Natural killer cell (primary cell): ENCODE measurements around the gene SLC25A47. TPM values are rescaled to one million over a fixed set of nuclear protein-coding genes. Genes with fewer than 3 reads are reported as not detected.
A peak's percentile ranks its signal among the peaks of the same experiment; 100 is the strongest.

Experiments
- ATAC-seq, 3 donors: fragments of 150-1000 bp in 2 of 3; fragments of 200-7000 bp in 1 of 3; cut with Tn5 transposase; 1 replicate in 1 of 3; 2 replicates in 2 of 3; pipeline ENCODE4 v1.10.0; 2021; ENCODE audit warnings: mild to moderate bottlenecking in 2 of 3, moderate library complexity in 2 of 3
- DNase-seq, 2 donors: peaks; one replicate each; pipeline versions ENCODE4 v3.0.0 to v3.0.0-alpha.2; 2013 to 2021; ENCODE audit warnings: mixed read lengths in 1 of 2
- H3K27ac ChIP-seq: one replicate; pipeline ENCODE4 v1.5.1; 2013; ENCODE audit warnings: mild to moderate bottlenecking, low read length
- H3K27me3 ChIP-seq: one replicate; pipeline ENCODE4 v1.6.1; 2013; ENCODE audit warnings: low read length; ENCODE audit not compliant: control insufficient read depth, insufficient read depth
- H3K36me3 ChIP-seq: one replicate; pipeline ENCODE4 v1.6.1; 2013; ENCODE audit warnings: low read length; ENCODE audit not compliant: control insufficient read depth, insufficient read depth
- H3K4me1 ChIP-seq: one replicate; pipeline ENCODE4 v1.6.1; 2013; ENCODE audit warnings: low read length; ENCODE audit not compliant: control insufficient read depth, insufficient read depth
- H3K4me3 ChIP-seq: one replicate; pipeline ENCODE4 v1.5.1; 2013; ENCODE audit warnings: low read length
- H3K9me3 ChIP-seq: one replicate; pipeline ENCODE4 v1.6.1; 2013; ENCODE audit warnings: low read length; ENCODE audit not compliant: control insufficient read depth, insufficient read depth
- H3K27ac Mint-ChIP-seq, 2 donors: one replicate each; pipeline ENCODE4 v1.8.0; 2022; ENCODE audit warnings: mild to moderate bottlenecking in 2 of 2, mixed read lengths in 2 of 2, moderate library complexity in 1 of 2
- H3K27me3 Mint-ChIP-seq, 2 donors: one replicate each; pipeline ENCODE4 v1.8.0; 2022; ENCODE audit warnings: low read depth in 2 of 2, mixed read lengths in 2 of 2
- H3K36me3 Mint-ChIP-seq: one replicate; pipeline ENCODE4 v1.8.0; 2022; ENCODE audit warnings: mixed read lengths
- H3K4me1 Mint-ChIP-seq, 2 donors: one replicate each; pipeline ENCODE4 v1.8.0; 2022; ENCODE audit warnings: mixed read lengths in 2 of 2
- H3K4me3 Mint-ChIP-seq: one replicate; pipeline ENCODE4 v1.8.0; 2022; ENCODE audit warnings: mild to moderate bottlenecking, moderate library complexity, mixed read lengths
- H3K9me3 Mint-ChIP-seq, 2 donors: one replicate each; pipeline ENCODE4 v1.8.0; 2022; ENCODE audit warnings: mixed read lengths in 2 of 2
- CTCF ChIP-seq: fragments of 200-600 bp; IDR thresholded peaks from one replicate; pipeline ENCODE4 v1.8.0; 2022; ENCODE audit warnings: antibody characterized with exemption
- WGBS: methylation state at CpG from one replicate; pipeline ENCODE4 v1.1.7; 2013; ENCODE audit warnings: missing lambda C conversion rate; ENCODE audit not compliant: insufficient coverage; 5-methylcytosine and 5-hydroxymethylcytosine counted together
- intact Hi-C: fragments of 100-400 bp; cut with micrococcal nuclease; formaldehyde crosslinking; loops from one replicate; pipeline ENCODE4 v1.14.2; 2022
- total RNA-seq, 4 donors: library from RNA; stranded (reverse); fragments of 120-200 nt in 1 of 4; gene quantifications; one replicate each; pipeline versions ENCODE4 v1.2.3 to v1.2.4, GENCODE V29; 2013 to 2022

SLC25A47 gene
- total RNA-seq, 3 donors from 2014 or later (not counting 1 experiment from before 2014, with no cell fraction given), result 0.20 TPM; not detected in 2

GRCh38 chr14:100313464-100314230 lies 9.5 kb upstream of the SLC25A47 start:
- DNase-seq, result no peak
- 92% methylated on average over 26 of the region's 26 CpGs for WGBS
- Mint-ChIP-seq H3K27ac (no peak overlapping the region), H3K27me3 (peaks cover 0 to 2% of the 10 kb centered on the region in 2 donors), H3K36me3 (no peaks in the 10 kb centered on the region), H3K4me3 (no peak overlapping the region), H3K4me1 (peaks cover 16 to 20% of the 10 kb centered on the region in 2 donors), H3K9me3 (no peaks in the 10 kb centered on the region)
- H3K4me1 ChIP-seq, result peaks cover 33% of the 10 kb centered on the region
- no peak for TF ChIP-seq CTCF
- H3K4me3 ChIP-seq, result no peak overlapping the region
- ATAC-seq, result no peak
- H3K9me3 ChIP-seq, result no peaks in the 10 kb centered on the region
- no peak overlapping the region for H3K27ac ChIP-seq
- H3K27me3 ChIP-seq, result no peaks in the 10 kb centered on the region
- no peaks in the 10 kb centered on the region for H3K36me3 ChIP-seq
- intact Hi-C loops, result no loop called here

- Mint-ChIP-seq H3K27ac (no peak overlapping the region), H3K4me1 (peaks cover 16 to 20% of the 10 kb centered on the region in 2 donors), H3K27me3 (peaks cover 0 to 2% of the 10 kb centered on the region in 2 donors), H3K9me3 (no peaks in the 10 kb centered on the region), H3K36me3 (no peaks in the 10 kb centered on the region), H3K4me3 (no peak overlapping the region)
- Histone ChIP-seq H3K9me3 (no peaks in the 10 kb centered on the region), H3K27me3 (no peaks in the 10 kb centered on the region), H3K4me3 (no peak overlapping the region), H3K4me1 (peaks cover 33% of the 10 kb centered on the region), H3K36me3 (no peaks in the 10 kb centered on the region), H3K27ac (no peak overlapping the region)
- ATAC-seq (no peak), DNase-seq (no peak)
- 98% methylated on average over 6 of the region's 6 CpGs for WGBS
- intact Hi-C loops, result no loop called here
- no peak for TF ChIP-seq CTCF
These were observed 8.4 kb upstream of the SLC25A47 start for GRCh38 chr14:100314724-100315123.

- Histone ChIP-seq H3K27ac (no peak overlapping the region), H3K9me3 (no peaks in the 10 kb centered on the region), H3K4me1 (peaks cover 21% of the 10 kb centered on the region), H3K27me3 (no peaks in the 10 kb centered on the region), H3K4me3 (no peak overlapping the region), H3K36me3 (no peaks in the 10 kb centered on the region)
- Mint-ChIP-seq H3K9me3 (no peaks in the 10 kb centered on the region), H3K36me3 (no peaks in the 10 kb centered on the region), H3K4me3 (peak overlapping the region; percentile 81), H3K27me3 (peaks cover 0 to 5% of the 10 kb centered on the region in 2 donors), H3K27ac (peak overlapping the region in 1 of 2 donors; percentile 35), H3K4me1 (peaks cover 5 to 10% of the 10 kb centered on the region in 2 donors)
- ATAC-seq, result no peak
- TF ChIP-seq CTCF, result no peak
- DNase-seq, result no peak
- WGBS, result 92% methylated on average over 6 of the region's 6 CpGs
- intact Hi-C loops, result no loop called here
These were observed 5.8 kb upstream of the SLC25A47 start for GRCh38 chr14:100317389-100317788.
